ENCODE data around the gene STOX1.

DNA sequence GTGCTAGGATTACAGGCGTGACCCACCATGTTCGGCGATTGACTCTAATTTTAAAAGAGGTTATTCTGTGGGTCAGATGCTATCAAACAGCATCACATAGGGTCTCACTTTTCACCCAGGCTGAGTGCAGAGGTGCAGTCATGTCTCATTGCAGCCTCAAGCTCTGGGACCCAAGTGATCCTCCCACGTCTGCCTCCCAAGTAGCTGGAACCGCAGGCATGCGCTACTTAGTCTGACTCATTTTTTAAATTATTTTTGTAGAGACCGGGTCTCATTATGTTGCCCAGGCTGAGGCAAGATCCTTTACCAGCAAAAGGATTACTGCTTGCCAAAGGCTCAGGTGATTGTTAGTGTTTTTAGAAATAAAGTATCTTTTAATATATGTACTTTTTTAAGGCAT is 42.9 kb upstream of the STOX1 start:
- TF ChIP-seq, protein P1, sequence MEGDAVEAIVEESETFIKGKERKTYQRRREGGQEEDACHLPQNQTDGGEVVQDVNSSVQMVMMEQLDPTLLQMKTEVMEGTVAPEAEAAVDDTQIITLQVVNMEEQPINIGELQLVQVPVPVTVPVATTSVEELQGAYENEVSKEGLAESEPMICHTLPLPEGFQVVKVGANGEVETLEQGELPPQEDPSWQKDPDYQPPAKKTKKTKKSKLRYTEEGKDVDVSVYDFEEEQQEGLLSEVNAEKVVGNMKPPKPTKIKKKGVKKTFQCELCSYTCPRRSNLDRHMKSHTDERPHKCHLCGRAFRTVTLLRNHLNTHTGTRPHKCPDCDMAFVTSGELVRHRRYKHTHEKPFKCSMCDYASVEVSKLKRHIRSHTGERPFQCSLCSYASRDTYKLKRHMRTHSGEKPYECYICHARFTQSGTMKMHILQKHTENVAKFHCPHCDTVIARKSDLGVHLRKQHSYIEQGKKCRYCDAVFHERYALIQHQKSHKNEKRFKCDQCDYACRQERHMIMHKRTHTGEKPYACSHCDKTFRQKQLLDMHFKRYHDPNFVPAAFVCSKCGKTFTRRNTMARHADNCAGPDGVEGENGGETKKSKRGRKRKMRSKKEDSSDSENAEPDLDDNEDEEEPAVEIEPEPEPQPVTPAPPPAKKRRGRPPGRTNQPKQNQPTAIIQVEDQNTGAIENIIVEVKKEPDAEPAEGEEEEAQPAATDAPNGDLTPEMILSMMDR (IDR thresholded peaks at IDR 0.05 in 8 of 11, conservative IDR thresholded peaks at IDR 0.05 in 3 of 11): no peak
- TF ChIP-seq POLR2A (IDR thresholded peaks at IDR 0.05): no peak
- no peak for TF ChIP-seq POLR2AphosphoS5 (IDR thresholded peaks at IDR 0.05)

Data from spleen (tissue), 7 donors.